Parathyroid adenoma (tissue), 2 donors: Measurements from ENCODE around the gene ROM1.

Experiments
- H2AFZ ChIP-seq: fragments of 300-600 bp; sonication (generic); one replicate; pipeline ENCODE4 v1.7.0; 2017; ENCODE audit warnings: antibody characterized with exemption, mild to moderate bottlenecking
- H3K27ac ChIP-seq: fragments of 300-600 bp; sonication (generic); one replicate; pipeline ENCODE4 v1.7.0; 2017
- H3K27me3 ChIP-seq: fragments of 300-600 bp; sonication (generic); one replicate; pipeline ENCODE4 v1.7.0; 2017; ENCODE audit warnings: low read length; ENCODE audit not compliant: control insufficient read depth, insufficient read depth
- H3K36me3 ChIP-seq: fragments of 300-600 bp; sonication (generic); one replicate; pipeline ENCODE4 v1.7.0; 2017; ENCODE audit warnings: low read length; ENCODE audit not compliant: control insufficient read depth, insufficient read depth
- H3K4me1 ChIP-seq: fragments of 300-600 bp; sonication (generic); one replicate; pipeline ENCODE4 v1.7.0; 2017; ENCODE audit warnings: control low read depth
- H3K4me2 ChIP-seq: fragments of 300-600 bp; sonication (generic); one replicate; pipeline ENCODE4 v1.7.0; 2017; ENCODE audit warnings: low read length
- H3K4me3 ChIP-seq: fragments of 300-600 bp; sonication (generic); one replicate; pipeline ENCODE4 v1.7.0; 2017; ENCODE audit warnings: low read depth, low read length
- H3K79me2 ChIP-seq: fragments of 300-600 bp; sonication (generic); one replicate; pipeline ENCODE4 v1.7.0; 2017; ENCODE audit warnings: control low read depth
- H3K9ac ChIP-seq: fragments of 300-600 bp; sonication (generic); one replicate; pipeline ENCODE4 v1.7.0; 2017; ENCODE audit warnings: mild to moderate bottlenecking
- H3K9me3 ChIP-seq: fragments of 300-600 bp; sonication (generic); one replicate; pipeline ENCODE4 v1.7.0; 2017; ENCODE audit warnings: low read length; ENCODE audit not compliant: control insufficient read depth
- CTCF ChIP-seq: fragments of 300-600 bp; sonication (generic); IDR thresholded peaks from one replicate; pipeline ENCODE4 v1.7.0; 2017; ENCODE audit warnings: antibody characterized with exemption, mild to moderate bottlenecking
- donor health status: primary hyperparathyroidism.

The ROM1 gene

GRCh38 chr11:62621027-62621566 lies 8.0 kb downstream of the ROM1 start:
- H3K4me3 ChIP-seq, result peak overlapping the region; percentile 62
- H3K79me2 ChIP-seq, result no peaks in the 10 kb centered on the region
- peak overlapping the region; percentile 75 for H3K4me2 ChIP-seq
- peak overlapping the region; percentile 75 for H2AFZ ChIP-seq
- peak overlapping the region; percentile 91 for H3K27ac ChIP-seq
- no peak for TF ChIP-seq CTCF
- H3K36me3 ChIP-seq, result no peaks in the 10 kb centered on the region
- no peaks in the 10 kb centered on the region for H3K9me3 ChIP-seq
- H3K9ac ChIP-seq, result no peak overlapping the region
- no peaks in the 10 kb centered on the region for H3K27me3 ChIP-seq
- H3K4me1 ChIP-seq, result no peaks in the 10 kb centered on the region

DNA sequence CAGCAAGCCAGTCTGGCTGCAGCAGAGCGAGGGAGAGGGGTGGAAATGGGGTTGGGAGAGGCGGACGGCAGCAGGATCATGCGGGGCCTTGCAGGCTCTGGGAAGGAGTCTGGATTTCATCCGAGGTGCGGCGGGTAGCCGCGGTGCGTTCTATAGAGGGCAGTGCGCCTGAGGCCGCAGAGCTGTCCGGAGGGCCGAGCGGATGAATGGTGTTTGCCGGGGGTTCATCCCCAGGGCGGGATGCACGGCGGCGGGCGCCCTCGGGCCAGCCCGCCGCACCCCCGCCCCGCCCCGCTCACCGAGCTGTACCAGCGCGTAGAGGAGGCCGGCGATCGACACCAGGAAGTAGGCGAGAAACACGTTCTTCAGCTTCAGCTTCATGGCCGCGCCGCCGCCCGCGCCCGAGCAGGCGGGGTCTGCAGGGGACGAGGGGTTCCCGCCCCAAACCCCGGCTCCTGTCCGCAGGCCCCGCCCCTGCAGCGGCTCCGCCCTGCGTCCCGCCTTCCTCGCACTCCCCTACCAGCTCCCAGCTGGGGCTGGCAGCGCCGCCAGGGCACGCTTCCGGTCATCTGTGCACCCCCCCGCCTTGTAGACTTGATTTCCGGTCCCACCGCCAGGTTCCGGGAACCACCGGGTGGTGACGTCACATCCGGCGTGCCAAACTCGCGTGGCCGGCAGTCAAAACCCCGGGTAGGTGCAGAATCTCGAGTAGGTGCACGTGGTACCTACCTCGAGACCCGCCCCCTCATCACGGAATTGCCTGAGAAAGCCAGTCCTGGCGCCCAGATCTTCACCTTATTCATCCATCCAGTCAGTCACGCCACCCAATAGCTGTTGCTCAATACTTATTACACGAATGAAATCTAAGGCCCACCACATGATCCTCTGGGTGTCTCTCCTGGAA lies 8.8 kb downstream of the ROM1 start, which contains the start of gene B3GAT3:
TSS of gene B3GAT3 (minus strand) at position 420 of the 904 bp plus-strand sequence. CDS start at position 381, 39 bp downstream.
- H3K36me3 ChIP-seq, result no peaks in the 10 kb centered on the region
- TF ChIP-seq CTCF, result no peak
- H3K4me1 ChIP-seq, result no peaks in the 10 kb centered on the region
- peak within 1 kb of the TSS; percentile 19 for H3K9ac ChIP-seq
- no peaks in the 10 kb centered on the region for H3K27me3 ChIP-seq
- no peaks in the 10 kb centered on the region for H3K79me2 ChIP-seq
- peak within 1 kb of the TSS; percentile 75 for H2AFZ ChIP-seq
- peak within 1 kb of the TSS; percentile 75 for H3K4me2 ChIP-seq
- no peaks in the 10 kb centered on the region for H3K9me3 ChIP-seq
- peak within 1 kb of the TSS; percentile 91 for H3K27ac ChIP-seq
- H3K4me3 ChIP-seq, result peak within 1 kb of the TSS; percentile 62

GRCh38 chr11:62622476-62623089 lies 9.5 kb downstream of the ROM1 start:
- H3K36me3 ChIP-seq, result no peaks in the 10 kb centered on the region
- peak overlapping the region; percentile 21 for H3K4me3 ChIP-seq
- no peak for TF ChIP-seq CTCF

GRCh38 chr11:62627713-62628112 lies 14.7 kb downstream of the ROM1 start:
- Histone ChIP-seq H3K79me2 (no peaks in the 10 kb centered on the region), H3K4me3 (no peak overlapping the region), H3K4me2 (no peak overlapping the region), H3K4me1 (no peaks in the 10 kb centered on the region), H3K27me3 (no peaks in the 10 kb centered on the region), H3K9ac (no peak overlapping the region), H2AFZ (no peak overlapping the region), H3K27ac (no peak overlapping the region), H3K36me3 (no peaks in the 10 kb centered on the region), H3K9me3 (no peaks in the 10 kb centered on the region)
- TF ChIP-seq CTCF, result no peak

More at GRCh38 chr11:62622476-62623089, 9.5 kb downstream of the ROM1 start:
- H3K79me2 ChIP-seq, result no peaks in the 10 kb centered on the region
- H3K27me3 ChIP-seq, result no peaks in the 10 kb centered on the region
- peak overlapping the region; percentile 48 for H3K4me2 ChIP-seq
- H3K9me3 ChIP-seq, result no peaks in the 10 kb centered on the region
- peak overlapping the region; percentile 75 for H2AFZ ChIP-seq
- no peak overlapping the region for H3K9ac ChIP-seq
- H3K27ac ChIP-seq, result peak overlapping the region; percentile 91
- H3K4me1 ChIP-seq, result no peaks in the 10 kb centered on the region
